GM12878 (cell line): ENCODE data around the gene TFB1M. TPM values are rescaled to one million over a fixed set of nuclear protein-coding genes. Genes with fewer than 3 reads are reported as not detected.
A peak's percentile ranks its signal among the peaks of the same experiment; 100 is the strongest.
"Not testable (repeated sequence)": the region's sequence is repeated elsewhere in the genome, so short reads cannot be mapped to it uniquely, and the experiment has no call there.

Experiments used
- ATAC-seq: fragments of 200-7000 bp; cut with Tn5 transposase; 3 replicates; pipeline ENCODE4 v1.9.1; 2020; ENCODE audit warnings: mild to moderate bottlenecking, moderate library complexity
- BruUV-seq: library from RNA; stranded (reverse); fragments of 400-500 nt; replicated peaks from 2 replicates; lab custom pipeline; 2021; lab: Mats Ljungman, UMichigan
- CTCF ChIA-PET: fragments of 300-600 bp; sonication (Branson Sonifier 250); formaldehyde crosslinking; extraction: SDS; loops from one replicate; lab custom pipeline; 2021; ENCODE audit warnings: inconsistent platforms; lab: Yijun Ruan, JAX
- POLR2A ChIA-PET: fragments of 350-600 bp; formaldehyde crosslinking; extraction: SDS; loops from one replicate; lab custom pipeline; 2021; ENCODE audit warnings: inconsistent platforms; lab: Charles Lee
- RAD21 ChIA-PET: fragments of 300-600 bp; sonication (Branson Sonifier 250); formaldehyde crosslinking; loops from one replicate; lab custom pipeline; 2023; ENCODE audit warnings: antibody characterized with exemption; ENCODE audit not compliant: unreplicated experiment; lab: Charles Lee
- SMC1A ChIA-PET: fragments of 300-600 bp; sonication (Branson Sonifier 250); formaldehyde crosslinking; loops from one replicate; lab custom pipeline; 2023; ENCODE audit not compliant: unreplicated experiment, uncharacterized antibody; lab: Charles Lee
- DNase-seq: peaks from one replicate; pipeline ENCODE4 v3.0.0-alpha.2; 2011; ENCODE audit warnings: low read depth, low spot score
- FAIRE-seq: peaks from 3 replicates; lab custom pipeline; 2011; peaks lifted over from hg19 to GRCh38; lab: Jason Lieb, UNC
- H2AFZ ChIP-seq: 2 replicates; pipeline ENCODE4 v1.6.0; 2011; ENCODE audit warnings: low read depth, low read length, control low read depth; ENCODE audit not compliant: control insufficient read depth
- H3K27ac ChIP-seq: 2 replicates; pipeline ENCODE4 v1.5.1; 2011; ENCODE audit warnings: control low read depth; ENCODE audit not compliant: control insufficient read depth, insufficient read depth
- H3K27me3 ChIP-seq, 2 experiments: replicated peaks in 1 of 2; 2 replicates each; pipeline versions ENCODE4 v1.6.0 to v1.6.1; 2011; ENCODE audit warnings: low read length in 1 of 2; ENCODE audit not compliant: control insufficient read depth in 2 of 2, insufficient read depth in 2 of 2
- H3K36me3 ChIP-seq, 2 experiments: 2 replicates each; pipeline ENCODE4 v1.5.1; 2011; ENCODE audit warnings: low read length in 1 of 2; ENCODE audit not compliant: control insufficient read depth in 2 of 2, insufficient read depth in 2 of 2
- H3K4me1 ChIP-seq: 2 replicates; pipeline ENCODE4 v1.6.1; 2011; ENCODE audit warnings: mild to moderate bottlenecking, low read length, moderate library complexity, mixed read lengths; ENCODE audit not compliant: control insufficient read depth, insufficient read depth
- H3K4me2 ChIP-seq: 2 replicates; pipeline ENCODE4 v1.6.0; 2011; ENCODE audit warnings: control low read depth; ENCODE audit not compliant: control insufficient read depth, insufficient read depth
- H3K4me3 ChIP-seq: fragments of 200-600 bp; sonication (generic); 2 replicates; pipeline ENCODE4 v1.5.1; 2016
- H3K79me2 ChIP-seq: 2 replicates; pipeline ENCODE4 v1.6.0; 2011; ENCODE audit warnings: low read length; ENCODE audit not compliant: control insufficient read depth, insufficient read depth
- H3K9ac ChIP-seq: 2 replicates; pipeline ENCODE4 v1.8.0; 2011; ENCODE audit warnings: low read length, control low read depth, mixed read lengths; ENCODE audit not compliant: control insufficient read depth, insufficient read depth
- H3K9me3 ChIP-seq: replicated peaks from 3 replicates; pipeline ENCODE4 v1.5.1; 2011; ENCODE audit warnings: mild to moderate bottlenecking, low read length; ENCODE audit not compliant: control insufficient read depth, insufficient read depth
- H4K20me1 ChIP-seq: 2 replicates; pipeline ENCODE4 v1.6.0; 2011; ENCODE audit not compliant: control insufficient read depth, insufficient read depth
- CHD4 ChIP-seq: fragments of 200-600 bp; sonication (generic); IDR thresholded peaks from 2 replicates; pipeline ENCODE4 v1.6.1; 2016; ENCODE audit warnings: mild to moderate bottlenecking
- EP300 ChIP-seq, 2 experiments: fragments of 150-350 bp in 1 of 2; IDR thresholded peaks; 2 replicates each; pipeline ENCODE4 v1.6.1; 2011 to 2012; ENCODE audit warnings: low read depth in 2 of 2, low read length in 2 of 2, borderline replicate concordance in 1 of 2, improper control_type of control experiment in 1 of 2, inconsistent platforms in 1 of 2; ENCODE audit not compliant: control insufficient read depth in 1 of 2
- WGBS: methylation state at CpG from one replicate; pipeline ENCODE4 v1.1.6; 2016; ENCODE audit warnings: low lambda C conversion rate; ENCODE audit not compliant: insufficient replicate concordance, insufficient coverage; ENCODE audit errors: missing lambda C conversion rate; 5-methylcytosine and 5-hydroxymethylcytosine counted together
- in situ Hi-C: fragments of 300-500 bp; cut with MboI; formaldehyde crosslinking; loops from 9 replicates; pipeline ENCODE4 v1.14.3; 2018; ENCODE audit warnings: mixed read lengths
- intact Hi-C: fragments of 100-400 bp; cut with micrococcal nuclease; formaldehyde crosslinking; loops from one replicate; pipeline ENCODE4 v1.14.2; 2022; ENCODE audit not compliant: unreplicated experiment
- polyA plus RNA-seq, 11 experiments: library from polyadenylated mRNA; depleted of rRNA in 4 of 11; unstranded in 6 of 11; stranded (reverse) in 5 of 11; fragments of >200 nt; fragmentation: Nextera tagmentation in 4 of 11; fragmentation: Illumina TruSeq in 1 of 11; extraction: Ambion mirVana in 4 of 11; extraction: Trizol in 1 of 11; gene quantifications; 1 replicate in 1 of 11; 2 replicates in 10 of 11; pipeline versions ENCODE4 v1.2.1 to v1.2.3, GENCODE V29; 2011 to 2016; ENCODE audit warnings: inconsistent platforms in 2 of 11, missing spikeins in 2 of 11, low read depth in 1 of 11
- total RNA-seq, 4 experiments: library from RNA; depleted of rRNA in 3 of 4; stranded (reverse); fragments of >200 nt in 3 of 4; fragmentation: Illumina TruSeq in 1 of 4; extraction: Trizol in 1 of 4; gene quantifications; 2 replicates each; pipeline versions ENCODE4 v1.2.1 to v1.2.3, GENCODE V29; 2013 to 2021
- TF ChIP-seq, protein P1 (sequence below): fragments of 450-650 bp; formaldehyde crosslinking; IDR thresholded peaks from 2 replicates; pipeline ENCODE4 v1.4.0; 2022; ENCODE audit warnings: mild to moderate bottlenecking, moderate library complexity
- TF ChIP-seq, protein P2 (sequence below): fragments of 450-650 bp; formaldehyde crosslinking; IDR thresholded peaks from 2 replicates; pipeline ENCODE4 v1.4.0; 2020; ENCODE audit warnings: mild to moderate bottlenecking, moderate library complexity
- TF ChIP-seq, protein P3 (sequence below): IDR thresholded peaks from 2 replicates; pipeline ENCODE4 v1.6.1; 2012; ENCODE audit warnings: low read depth, low read length, improper control_type of control experiment

Gene TFB1M
- total and polyA plus RNA-seq, 10 of the 15 experiments (the other 5 are each of a cell fraction or from before 2014, with no cell fraction given) = 29.9 to 117 (median 41.3) TPM

DNA sequence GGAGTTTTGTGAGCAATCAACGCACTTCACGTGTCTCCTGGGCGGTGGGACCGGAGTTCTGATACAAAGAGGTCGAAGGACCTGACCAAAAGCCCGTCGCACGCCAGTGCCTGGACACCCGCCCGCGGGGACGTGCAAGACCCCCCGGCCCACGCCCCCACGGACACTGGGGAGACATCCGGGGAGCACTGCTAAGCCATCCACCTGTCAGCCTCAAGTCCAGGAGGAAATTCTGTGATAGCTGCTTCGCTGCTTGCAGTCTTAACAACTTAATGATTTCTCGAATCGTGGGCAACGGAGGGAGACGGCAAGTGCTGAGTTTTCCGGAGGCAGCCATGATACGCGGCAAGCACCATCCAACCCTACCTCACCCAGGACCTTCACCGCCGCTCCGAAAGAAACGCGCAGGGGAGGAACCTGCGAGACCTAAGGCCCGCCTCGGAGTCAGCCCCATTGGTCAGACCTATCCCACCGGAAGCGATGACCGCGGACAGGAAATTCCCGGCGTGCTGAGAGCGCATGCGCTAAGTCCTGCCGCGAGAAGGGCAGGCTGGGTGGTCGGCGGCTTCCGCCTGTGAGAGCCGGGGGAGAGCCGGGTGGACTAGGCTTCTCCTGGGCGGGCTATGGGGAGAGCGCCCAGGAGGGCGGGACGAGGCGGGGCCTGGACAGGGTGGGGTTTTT lies at the start of gene TFB1M (continued):
- TF ChIP-seq, protein P1, sequence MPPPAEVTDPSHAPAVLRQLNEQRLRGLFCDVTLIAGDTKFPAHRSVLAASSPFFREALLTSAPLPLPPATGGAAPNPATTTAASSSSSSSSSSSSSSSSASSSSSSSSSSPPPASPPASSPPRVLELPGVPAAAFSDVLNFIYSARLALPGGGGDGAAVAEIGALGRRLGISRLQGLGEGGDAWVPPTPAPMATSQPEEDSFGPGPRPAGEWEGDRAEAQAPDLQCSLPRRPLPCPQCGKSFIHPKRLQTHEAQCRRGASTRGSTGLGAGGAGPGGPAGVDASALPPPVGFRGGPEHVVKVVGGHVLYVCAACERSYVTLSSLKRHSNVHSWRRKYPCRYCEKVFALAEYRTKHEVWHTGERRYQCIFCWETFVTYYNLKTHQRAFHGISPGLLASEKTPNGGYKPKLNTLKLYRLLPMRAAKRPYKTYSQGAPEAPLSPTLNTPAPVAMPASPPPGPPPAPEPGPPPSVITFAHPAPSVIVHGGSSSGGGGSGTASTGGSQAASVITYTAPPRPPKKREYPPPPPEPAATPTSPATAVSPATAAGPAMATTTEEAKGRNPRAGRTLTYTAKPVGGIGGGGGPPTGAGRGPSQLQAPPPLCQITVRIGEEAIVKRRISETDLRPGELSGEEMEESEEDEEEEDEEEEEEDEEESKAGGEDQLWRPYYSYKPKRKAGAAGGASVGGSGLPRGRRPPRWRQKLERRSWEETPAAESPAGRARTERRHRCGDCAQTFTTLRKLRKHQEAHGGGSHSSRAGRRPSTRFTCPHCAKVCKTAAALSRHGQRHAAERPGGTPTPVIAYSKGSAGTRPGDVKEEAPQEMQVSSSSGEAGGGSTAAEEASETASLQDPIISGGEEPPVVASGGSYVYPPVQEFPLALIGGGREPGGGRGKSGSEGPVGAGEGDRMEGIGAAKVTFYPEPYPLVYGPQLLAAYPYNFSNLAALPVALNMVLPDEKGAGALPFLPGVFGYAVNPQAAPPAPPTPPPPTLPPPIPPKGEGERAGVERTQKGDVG (CRISPR knock-in tag) = no peak
- TF ChIP-seq, protein P2, sequence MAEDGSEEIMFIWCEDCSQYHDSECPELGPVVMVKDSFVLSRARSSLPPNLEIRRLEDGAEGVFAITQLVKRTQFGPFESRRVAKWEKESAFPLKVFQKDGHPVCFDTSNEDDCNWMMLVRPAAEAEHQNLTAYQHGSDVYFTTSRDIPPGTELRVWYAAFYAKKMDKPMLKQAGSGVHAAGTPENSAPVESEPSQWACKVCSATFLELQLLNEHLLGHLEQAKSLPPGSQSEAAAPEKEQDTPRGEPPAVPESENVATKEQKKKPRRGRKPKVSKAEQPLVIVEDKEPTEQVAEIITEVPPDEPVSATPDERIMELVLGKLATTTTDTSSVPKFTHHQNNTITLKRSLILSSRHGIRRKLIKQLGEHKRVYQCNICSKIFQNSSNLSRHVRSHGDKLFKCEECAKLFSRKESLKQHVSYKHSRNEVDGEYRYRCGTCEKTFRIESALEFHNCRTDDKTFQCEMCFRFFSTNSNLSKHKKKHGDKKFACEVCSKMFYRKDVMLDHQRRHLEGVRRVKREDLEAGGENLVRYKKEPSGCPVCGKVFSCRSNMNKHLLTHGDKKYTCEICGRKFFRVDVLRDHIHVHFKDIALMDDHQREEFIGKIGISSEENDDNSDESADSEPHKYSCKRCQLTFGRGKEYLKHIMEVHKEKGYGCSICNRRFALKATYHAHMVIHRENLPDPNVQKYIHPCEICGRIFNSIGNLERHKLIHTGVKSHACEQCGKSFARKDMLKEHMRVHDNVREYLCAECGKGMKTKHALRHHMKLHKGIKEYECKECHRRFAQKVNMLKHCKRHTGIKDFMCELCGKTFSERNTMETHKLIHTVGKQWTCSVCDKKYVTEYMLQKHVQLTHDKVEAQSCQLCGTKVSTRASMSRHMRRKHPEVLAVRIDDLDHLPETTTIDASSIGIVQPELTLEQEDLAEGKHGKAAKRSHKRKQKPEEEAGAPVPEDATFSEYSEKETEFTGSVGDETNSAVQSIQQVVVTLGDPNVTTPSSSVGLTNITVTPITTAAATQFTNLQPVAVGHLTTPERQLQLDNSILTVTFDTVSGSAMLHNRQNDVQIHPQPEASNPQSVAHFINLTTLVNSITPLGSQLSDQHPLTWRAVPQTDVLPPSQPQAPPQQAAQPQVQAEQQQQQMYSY (CRISPR knock-in tag) = no peak
- TF ChIP-seq EP300 (IDR thresholded peaks at IDR 0.05; ENCODE audit: borderline replicate concordance in 1 of 2, control insufficient read depth in 1 of 2, low read depth in 2 of 2, low read length in 2 of 2) (0 out of 4 replicates have a peak, but pooled peaks of 1 of the 2 experiments have one; percentile 30), CHD4 (no peak)
- TF ChIP-seq, protein P3, sequence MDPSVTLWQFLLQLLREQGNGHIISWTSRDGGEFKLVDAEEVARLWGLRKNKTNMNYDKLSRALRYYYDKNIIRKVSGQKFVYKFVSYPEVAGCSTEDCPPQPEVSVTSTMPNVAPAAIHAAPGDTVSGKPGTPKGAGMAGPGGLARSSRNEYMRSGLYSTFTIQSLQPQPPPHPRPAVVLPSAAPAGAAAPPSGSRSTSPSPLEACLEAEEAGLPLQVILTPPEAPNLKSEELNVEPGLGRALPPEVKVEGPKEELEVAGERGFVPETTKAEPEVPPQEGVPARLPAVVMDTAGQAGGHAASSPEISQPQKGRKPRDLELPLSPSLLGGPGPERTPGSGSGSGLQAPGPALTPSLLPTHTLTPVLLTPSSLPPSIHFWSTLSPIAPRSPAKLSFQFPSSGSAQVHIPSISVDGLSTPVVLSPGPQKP = peak; percentile 71; the same call in 1 of the 2 replicates
- TF ChIP-seq, all 136 proteins: peak for 46

DNA sequence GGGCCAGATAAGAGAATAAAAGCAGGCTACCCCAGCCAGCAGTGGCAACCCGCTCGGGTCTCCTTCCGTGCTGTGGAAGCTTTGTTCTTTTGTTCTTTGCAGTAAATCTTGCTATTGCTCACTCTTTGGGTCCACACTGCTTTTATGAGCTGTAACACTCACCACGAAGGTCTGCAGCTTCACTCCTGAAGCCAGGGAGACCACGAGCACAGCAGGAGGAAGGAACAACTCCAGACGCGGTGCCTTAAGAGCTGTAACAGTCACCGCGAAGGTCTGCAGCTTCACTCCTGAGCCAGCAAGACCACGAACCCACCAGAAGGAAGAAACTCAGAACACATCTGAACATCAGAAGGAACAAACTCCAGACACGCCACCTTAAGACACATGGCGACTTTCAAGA lies 49.7 kb upstream of the TFB1M start:
- POLR2A ChIA-PET, H3K4me1 ChIP-seq, H3K27ac ChIP-seq, H3K9me3 ChIP-seq, H3K36me3 ChIP-seq, H3K4me3 ChIP-seq, H3K9ac ChIP-seq, FAIRE-seq, ATAC-seq, in situ Hi-C loops, H3K79me2 ChIP-seq, DNase-seq, RAD21 ChIA-PET, H4K20me1 ChIP-seq, H2AFZ ChIP-seq, intact Hi-C loops, BruUV-seq, H3K27me3 ChIP-seq, H3K4me2 ChIP-seq: not testable (repeated sequence)
- WGBS = 72% methylated on average over 12 of the region's 12 CpGs
- ChIA-PET CTCF (interaction anchor here (0.6 to 0.9 kb wide), 3 partner anchors 12 to 683 kb away, joined by 3 to 5 read pairs (median 3); no protein-coding TSS in a partner anchor), SMC1A (interaction anchor here (0.7 to 1.1 kb wide), 2 partner anchors 9 to 21 kb away, joined by 3 read pairs; no protein-coding TSS in a partner anchor)
